ENCODE data around the gene TAL1.

DNA sequence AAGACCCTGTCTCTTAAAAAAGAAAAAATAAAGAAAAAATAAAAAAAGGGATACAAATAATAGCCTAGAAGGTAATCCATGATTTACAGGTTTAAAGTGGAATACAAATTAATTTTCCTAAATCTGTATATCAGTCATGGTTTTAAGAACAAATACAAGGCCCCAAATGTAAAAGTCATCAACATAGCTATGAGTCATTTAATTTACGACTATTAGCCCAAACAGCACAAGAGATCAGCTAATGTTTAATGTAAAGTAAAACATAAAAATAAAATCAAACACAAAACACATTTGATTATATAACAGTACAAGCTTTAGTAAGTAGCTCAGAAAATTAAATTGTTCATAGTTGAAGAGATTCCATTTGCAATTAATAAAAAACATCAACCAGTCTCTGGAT is 20.3 kb upstream of the TAL1 start:
- no peak for TF ChIP-seq POLR2A (IDR thresholded peaks at IDR 0.05)
- TF ChIP-seq, protein P1, sequence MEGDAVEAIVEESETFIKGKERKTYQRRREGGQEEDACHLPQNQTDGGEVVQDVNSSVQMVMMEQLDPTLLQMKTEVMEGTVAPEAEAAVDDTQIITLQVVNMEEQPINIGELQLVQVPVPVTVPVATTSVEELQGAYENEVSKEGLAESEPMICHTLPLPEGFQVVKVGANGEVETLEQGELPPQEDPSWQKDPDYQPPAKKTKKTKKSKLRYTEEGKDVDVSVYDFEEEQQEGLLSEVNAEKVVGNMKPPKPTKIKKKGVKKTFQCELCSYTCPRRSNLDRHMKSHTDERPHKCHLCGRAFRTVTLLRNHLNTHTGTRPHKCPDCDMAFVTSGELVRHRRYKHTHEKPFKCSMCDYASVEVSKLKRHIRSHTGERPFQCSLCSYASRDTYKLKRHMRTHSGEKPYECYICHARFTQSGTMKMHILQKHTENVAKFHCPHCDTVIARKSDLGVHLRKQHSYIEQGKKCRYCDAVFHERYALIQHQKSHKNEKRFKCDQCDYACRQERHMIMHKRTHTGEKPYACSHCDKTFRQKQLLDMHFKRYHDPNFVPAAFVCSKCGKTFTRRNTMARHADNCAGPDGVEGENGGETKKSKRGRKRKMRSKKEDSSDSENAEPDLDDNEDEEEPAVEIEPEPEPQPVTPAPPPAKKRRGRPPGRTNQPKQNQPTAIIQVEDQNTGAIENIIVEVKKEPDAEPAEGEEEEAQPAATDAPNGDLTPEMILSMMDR (IDR thresholded peaks at IDR 0.05) = no peak
